H9 (cell line): ENCODE results near the gene XRCC3. TPM values are rescaled to one million over a fixed set of nuclear protein-coding genes. Genes with fewer than 3 reads are reported as not detected.
A peak's percentile ranks its signal among the peaks of the same experiment; 100 is the strongest.

Source experiments
- DNase-seq: peaks from one replicate; pipeline ENCODE4 v3.0.0-alpha.2; 2017
- H2AFZ ChIP-seq: one replicate; pipeline ENCODE4 v1.6.1; 2013; ENCODE audit warnings: mild to moderate bottlenecking, low read length, control low read depth, moderate library complexity
- H2AK5ac ChIP-seq: 2 replicates; pipeline ENCODE4 v1.6.1; 2013; ENCODE audit warnings: low read length, control low read depth, mixed read lengths; ENCODE audit not compliant: insufficient read length
- H2BK120ac ChIP-seq: one replicate; pipeline ENCODE4 v1.6.1; 2013; ENCODE audit warnings: low read depth, mild to moderate bottlenecking, low read length, control low read depth, inconsistent platforms; ENCODE audit not compliant: poor library complexity, severe bottlenecking
- H2BK12ac ChIP-seq: 2 replicates; pipeline ENCODE4 v1.6.1; 2013; ENCODE audit warnings: low read length, control low read depth, mixed read lengths, low read depth; ENCODE audit not compliant: insufficient read length
- H2BK15ac ChIP-seq: 2 replicates; pipeline ENCODE4 v1.6.1; 2013; ENCODE audit warnings: low read depth, low read length, control low read depth
- H2BK20ac ChIP-seq: one replicate; pipeline ENCODE4 v1.6.1; 2013; ENCODE audit warnings: low read depth, mild to moderate bottlenecking, low read length, control low read depth, inconsistent platforms; ENCODE audit not compliant: poor library complexity, severe bottlenecking
- H2BK5ac ChIP-seq: 2 replicates; pipeline ENCODE4 v1.6.1; 2013; ENCODE audit warnings: low read length, control low read depth, mixed read lengths; ENCODE audit not compliant: insufficient read length
- H3K14ac ChIP-seq: 2 replicates; pipeline ENCODE4 v1.6.1; 2013; ENCODE audit warnings: low read length, control low read depth; ENCODE audit not compliant: insufficient read depth
- H3K18ac ChIP-seq: 2 replicates; pipeline ENCODE4 v1.6.1; 2013; ENCODE audit warnings: low read depth, mild to moderate bottlenecking, mixed read lengths, low read length, control low read depth; ENCODE audit not compliant: insufficient read length
- H3K23ac ChIP-seq: 2 replicates; pipeline ENCODE4 v1.6.1; 2013; ENCODE audit warnings: low read length, control low read depth, mixed read lengths, low read depth; ENCODE audit not compliant: insufficient read length
- H3K23me2 ChIP-seq: 2 replicates; pipeline ENCODE4 v1.6.1; 2013; ENCODE audit warnings: low read depth, mild to moderate bottlenecking, mixed read lengths, low read length, control low read depth; ENCODE audit not compliant: insufficient read length, poor library complexity, severe bottlenecking
- H3K27ac ChIP-seq: 2 replicates; pipeline ENCODE4 v1.5.1; 2013; ENCODE audit warnings: low read length, control low read depth, mixed read lengths, low read depth; ENCODE audit not compliant: insufficient read length
- H3K27me3 ChIP-seq: 2 replicates; pipeline ENCODE4 v1.6.1; 2013; ENCODE audit warnings: low read length, control low read depth, inconsistent platforms; ENCODE audit not compliant: insufficient read depth
- H3K4ac ChIP-seq: 2 replicates; pipeline ENCODE4 v1.6.1; 2013; ENCODE audit warnings: low read depth, mild to moderate bottlenecking, control low read depth, inconsistent platforms, low read length, moderate library complexity
- H3K4me1 ChIP-seq: 2 replicates; pipeline ENCODE4 v1.6.1; 2013; ENCODE audit warnings: low read length, control low read depth, inconsistent platforms; ENCODE audit not compliant: insufficient read depth
- H3K4me2 ChIP-seq: 2 replicates; pipeline ENCODE4 v1.6.1; 2013; ENCODE audit warnings: low read length, control low read depth, mixed read lengths; ENCODE audit not compliant: insufficient read length, insufficient read depth
- H3K56ac ChIP-seq: 2 replicates; pipeline ENCODE4 v1.6.1; 2013; ENCODE audit warnings: low read depth, mild to moderate bottlenecking, mixed read lengths, low read length, control low read depth; ENCODE audit not compliant: insufficient read length
- H3K79me1 ChIP-seq: 2 replicates; pipeline ENCODE4 v1.6.1; 2013; ENCODE audit warnings: low read depth, mild to moderate bottlenecking, moderate library complexity, low read length, control low read depth, inconsistent platforms; ENCODE audit not compliant: insufficient read depth, poor library complexity, severe bottlenecking
- H3K79me2 ChIP-seq: 2 replicates; pipeline ENCODE4 v1.6.1; 2013; ENCODE audit warnings: low read length, control low read depth, inconsistent platforms; ENCODE audit not compliant: insufficient read depth
- H3K9ac ChIP-seq: 2 replicates; pipeline ENCODE4 v1.6.1; 2013; ENCODE audit warnings: low read length, control low read depth, mixed read lengths; ENCODE audit not compliant: insufficient read length; ENCODE audit errors: extremely low read depth
- H3K9me3 ChIP-seq: one replicate; pipeline ENCODE4 v1.6.1; 2013; ENCODE audit warnings: low read depth, low read length, inconsistent platforms; ENCODE audit not compliant: control insufficient read depth
- H3T11ph ChIP-seq: one replicate; pipeline ENCODE4 v1.6.1; 2013; ENCODE audit warnings: mild to moderate bottlenecking, low read length, control low read depth, inconsistent platforms
- H4K20me1 ChIP-seq: one replicate; pipeline ENCODE4 v1.6.1; 2013; ENCODE audit not compliant: control insufficient read depth, insufficient read length, insufficient read depth
- H4K5ac ChIP-seq: 2 replicates; pipeline ENCODE4 v1.6.1; 2013; ENCODE audit warnings: low read depth, mild to moderate bottlenecking, mixed read lengths, low read length, control low read depth; ENCODE audit not compliant: insufficient read length
- H4K8ac ChIP-seq: replicated peaks from 2 replicates; pipeline ENCODE4 v1.6.1; 2013; ENCODE audit warnings: low read length, control low read depth, mixed read lengths, low read depth; ENCODE audit not compliant: insufficient read length
- H4K91ac ChIP-seq: 2 replicates; pipeline ENCODE4 v1.6.1; 2013; ENCODE audit warnings: low read depth, mild to moderate bottlenecking, moderate library complexity, mixed read lengths, low read length, control low read depth; ENCODE audit not compliant: insufficient read length
- H3K27ac Mint-ChIP-seq, 3 experiments: 2 replicates in 2 of 3; 3 replicates in 1 of 3; pipeline ENCODE4 v1.8.0; 2020 to 2021; ENCODE audit warnings: mixed read lengths in 3 of 3, mild to moderate bottlenecking in 1 of 3, moderate library complexity in 1 of 3
- H3K27me3 Mint-ChIP-seq: 2 replicates; pipeline ENCODE4 v1.8.0; 2021; ENCODE audit warnings: low read depth, mild to moderate bottlenecking, moderate library complexity, mixed read lengths
- H3K36me3 Mint-ChIP-seq, 3 experiments: 2 replicates in 2 of 3; 3 replicates in 1 of 3; pipeline ENCODE4 v1.8.0; 2020 to 2021; ENCODE audit warnings: low read depth in 3 of 3, mixed read lengths in 3 of 3; ENCODE audit not compliant: insufficient read depth in 1 of 3
- H3K4me1 Mint-ChIP-seq, 2 experiments: 2 replicates each; pipeline ENCODE4 v1.8.0; 2020; ENCODE audit warnings: mixed read lengths in 2 of 2
- H3K4me3 Mint-ChIP-seq, 2 experiments: 2 replicates in 1 of 2; 3 replicates in 1 of 2; pipeline ENCODE4 v1.8.0; 2020 to 2021; ENCODE audit warnings: mild to moderate bottlenecking in 2 of 2, mixed read lengths in 2 of 2, moderate library complexity in 1 of 2
- H3K9me3 Mint-ChIP-seq, 2 experiments: 2 replicates in 1 of 2; 3 replicates in 1 of 2; pipeline ENCODE4 v1.8.0; 2020; ENCODE audit warnings: mild to moderate bottlenecking in 2 of 2, mixed read lengths in 2 of 2, moderate library complexity in 1 of 2
- CTCF ChIP-seq: fragments of 200-600 bp; sonication (generic); conservative IDR thresholded peaks from 3 replicates; pipeline ENCODE4 v1.8.0; 2021; ENCODE audit warnings: antibody characterized with exemption, mild to moderate bottlenecking
- WGBS: extraction: QIAGEN DNeasy Blood & Tissue Kit; methylation state at CpG from one replicate; pipeline ENCODE4 v1.1.7; 2013; ENCODE audit warnings: missing lambda C conversion rate, low lambda C conversion rate, mixed read lengths; ENCODE audit not compliant: insufficient read length; ENCODE audit errors: extremely low coverage; 5-methylcytosine and 5-hydroxymethylcytosine counted together
- total RNA-seq: library from RNA; stranded (reverse); gene quantifications from 2 replicates; pipeline ENCODE4 v1.2.1, GENCODE V29; 2021

The XRCC3 gene
- total RNA-seq, 1 experiment from 2014 or later = 45.3 TPM

- no peak overlapping the region for H2AK5ac ChIP-seq
- no peak overlapping the region for H2BK20ac ChIP-seq
- Mint-ChIP-seq H3K27me3 (peaks cover 1% of the 10 kb centered on the region; the same call in 1 of the 2 replicates), H3K4me3 (no peak overlapping the region), H3K9me3 (no peaks in the 10 kb centered on the region; a peak in 1 of 5 replicates), H3K36me3 (peaks cover 15 to 52% (median 43%) of the 10 kb centered on the region in 3 experiments; a peak in 6 of 7 replicates), H3K27ac (peak overlapping the region in 2 of 3 experiments; percentile 83 to 86; a peak in 3 of 7 replicates), H3K4me1 (peaks cover 13 to 16% of the 10 kb centered on the region in 2 experiments)
- H3K23ac ChIP-seq = no peak overlapping the region
- no peaks in the 10 kb centered on the region for H3K27me3 ChIP-seq
- no peak overlapping the region for H2BK15ac ChIP-seq
- H4K8ac ChIP-seq = no peak overlapping the region
- no peak overlapping the region for H2BK12ac ChIP-seq
- no peak for TF ChIP-seq CTCF
- no peak overlapping the region for H4K5ac ChIP-seq
- H2BK120ac ChIP-seq = no peak overlapping the region
- H3K9me3 ChIP-seq = no peaks in the 10 kb centered on the region
- H3T11ph ChIP-seq = no peak overlapping the region
- H3K79me1 ChIP-seq = no peaks in the 10 kb centered on the region
- H3K18ac ChIP-seq = no peak overlapping the region
- no peaks in the 10 kb centered on the region; the same call in 1 of the 2 replicates for H3K4me1 ChIP-seq
- no peak overlapping the region for H3K9ac ChIP-seq
- no peaks in the 10 kb centered on the region for H3K23me2 ChIP-seq
- H3K14ac ChIP-seq = no peak overlapping the region
- no peak overlapping the region for H3K56ac ChIP-seq
- H2AFZ ChIP-seq = no peak overlapping the region
- no peaks in the 10 kb centered on the region for H3K79me2 ChIP-seq
- no CpG with 5 or more reads among the region's 25 CpGs for WGBS
- no peak overlapping the region for H4K91ac ChIP-seq
- H3K4me2 ChIP-seq = no peak overlapping the region
- no peak overlapping the region for H2BK5ac ChIP-seq
- H4K20me1 ChIP-seq = no peaks in the 10 kb centered on the region
- H3K27ac ChIP-seq = no peak overlapping the region
- H3K4ac ChIP-seq = no peak overlapping the region
- DNase-seq = no peak
Measured at GRCh38 chr14:103699901-103700752, 15.1 kb downstream of the XRCC3 start.
